Memory B cell (primary cell): ENCODE data around the gene FLRT1.

Source experiments
- ATAC-seq: fragments of 150-1000 bp; cut with Tn5 transposase; 2 replicates; pipeline ENCODE4 v1.10.0; 2021; ENCODE audit warnings: low read depth, mild to moderate bottlenecking, moderate library complexity
- DNase-seq, 2 donors: peaks; one replicate each; pipeline ENCODE4 v3.0.0; 2022; ENCODE audit warnings: low spot score in 2 of 2
- H3K27ac Mint-ChIP-seq: one replicate; pipeline ENCODE4 v1.8.0; 2022; ENCODE audit warnings: mild to moderate bottlenecking, moderate library complexity, mixed read lengths
- H3K27me3 Mint-ChIP-seq: one replicate; pipeline ENCODE4 v1.8.0; 2022; ENCODE audit warnings: mixed read lengths
- H3K36me3 Mint-ChIP-seq: one replicate; pipeline ENCODE4 v1.8.0; 2022; ENCODE audit warnings: mild to moderate bottlenecking, mixed read lengths
- H3K4me1 Mint-ChIP-seq: one replicate; pipeline ENCODE4 v1.8.0; 2022; ENCODE audit warnings: mixed read lengths
- H3K4me3 Mint-ChIP-seq: one replicate; pipeline ENCODE4 v1.8.0; 2022; ENCODE audit warnings: mild to moderate bottlenecking, moderate library complexity, mixed read lengths
- H3K9me3 Mint-ChIP-seq: one replicate; pipeline ENCODE4 v1.8.0; 2022; ENCODE audit warnings: mixed read lengths

Gene FLRT1

GRCh38 chr11:64011371-64011770 is 24.4 kb upstream of the FLRT1 start:
- H3K4me3 Mint-ChIP-seq: no peak overlapping the region
- peaks cover 11% of the 10 kb centered on the region for H3K36me3 Mint-ChIP-seq
- H3K4me1 Mint-ChIP-seq: peaks cover 11% of the 10 kb centered on the region
- H3K9me3 Mint-ChIP-seq: peaks cover 12% of the 10 kb centered on the region
- H3K27ac Mint-ChIP-seq: no peak overlapping the region
- ATAC-seq (no peak), DNase-seq (no peak)
- peaks cover 18% of the 10 kb centered on the region for H3K27me3 Mint-ChIP-seq

GRCh38 chr11:64013141-64013896 is 22.4 kb upstream of the FLRT1 start:
- DNase-seq: no peak
- peaks cover 8% of the 10 kb centered on the region for H3K27me3 Mint-ChIP-seq
- H3K4me1 Mint-ChIP-seq: no peaks in the 10 kb centered on the region
- H3K36me3 Mint-ChIP-seq: peaks cover 9% of the 10 kb centered on the region
- H3K4me3 Mint-ChIP-seq: no peak overlapping the region
- ATAC-seq: no peak
- H3K9me3 Mint-ChIP-seq: peaks cover 12% of the 10 kb centered on the region
- H3K27ac Mint-ChIP-seq: no peak overlapping the region

GRCh38 chr11:64014356-64014755 is 21.4 kb upstream of the FLRT1 start:
- no peak overlapping the region for H3K4me3 Mint-ChIP-seq
- no peak for DNase-seq
- H3K27me3 Mint-ChIP-seq: peaks cover 8% of the 10 kb centered on the region
- no peaks in the 10 kb centered on the region for H3K4me1 Mint-ChIP-seq
- peaks cover 12% of the 10 kb centered on the region for H3K9me3 Mint-ChIP-seq
- peaks cover 9% of the 10 kb centered on the region for H3K36me3 Mint-ChIP-seq
- ATAC-seq: no peak
- H3K27ac Mint-ChIP-seq: no peak overlapping the region

- Mint-ChIP-seq H3K9me3 (peaks cover 7% of the 10 kb centered on the region), H3K36me3 (peaks cover 4% of the 10 kb centered on the region)
- no peak for DNase-seq
Observed at GRCh38 chr11:64015510-64015909, 20.2 kb upstream of the FLRT1 start.

GRCh38 chr11:64015935-64016845 is 19.5 kb upstream of the FLRT1 start:
- Mint-ChIP-seq H3K27me3 (peaks cover 2% of the 10 kb centered on the region), H3K27ac (no peak overlapping the region), H3K36me3 (no peaks in the 10 kb centered on the region), H3K4me3 (no peak overlapping the region), H3K9me3 (no peaks in the 10 kb centered on the region), H3K4me1 (no peaks in the 10 kb centered on the region)
- DNase-seq (no peak), ATAC-seq (no peak)

More at GRCh38 chr11:64015510-64015909, 20.2 kb upstream of the FLRT1 start:
- no peak overlapping the region for H3K4me3 Mint-ChIP-seq
- H3K4me1 Mint-ChIP-seq: no peaks in the 10 kb centered on the region
- peaks cover 3% of the 10 kb centered on the region for H3K27me3 Mint-ChIP-seq
- no peak overlapping the region for H3K27ac Mint-ChIP-seq
- ATAC-seq: no peak

GRCh38 chr11:64017945-64018224 is 17.8 kb upstream of the FLRT1 start:
- Mint-ChIP-seq H3K4me3 (no peak overlapping the region), H3K27me3 (peaks cover 2% of the 10 kb centered on the region), H3K9me3 (no peaks in the 10 kb centered on the region), H3K36me3 (no peaks in the 10 kb centered on the region), H3K4me1 (no peaks in the 10 kb centered on the region), H3K27ac (no peak overlapping the region)
- no peak for ATAC-seq
- DNase-seq: no peak

- no peak for ATAC-seq
- Mint-ChIP-seq H3K4me3 (no peak overlapping the region), H3K27me3 (peaks cover 2% of the 10 kb centered on the region), H3K9me3 (no peaks in the 10 kb centered on the region), H3K4me1 (no peaks in the 10 kb centered on the region), H3K27ac (no peak overlapping the region), H3K36me3 (no peaks in the 10 kb centered on the region)
- DNase-seq: no peak
Observed at GRCh38 chr11:64018310-64018709, 17.4 kb upstream of the FLRT1 start.

GRCh38 chr11:64019106-64020037 is 16.4 kb upstream of the FLRT1 start:
- DNase-seq (no peak), ATAC-seq (no peak)
- no peak overlapping the region for H3K27ac Mint-ChIP-seq
- H3K4me3 Mint-ChIP-seq: no peak overlapping the region
- H3K4me1 Mint-ChIP-seq: no peaks in the 10 kb centered on the region
- no peaks in the 10 kb centered on the region for H3K36me3 Mint-ChIP-seq
- H3K9me3 Mint-ChIP-seq: no peaks in the 10 kb centered on the region
- peaks cover 2% of the 10 kb centered on the region for H3K27me3 Mint-ChIP-seq

- Mint-ChIP-seq H3K9me3 (no peaks in the 10 kb centered on the region), H3K4me3 (no peak overlapping the region), H3K4me1 (no peaks in the 10 kb centered on the region), H3K36me3 (no peaks in the 10 kb centered on the region), H3K27me3 (no peaks in the 10 kb centered on the region), H3K27ac (no peak overlapping the region)
- ATAC-seq (no peak), DNase-seq (no peak)
Observed at GRCh38 chr11:64020976-64021756, 14.6 kb upstream of the FLRT1 start.

GRCh38 chr11:64021757-64022093 is 14.0 kb upstream of the FLRT1 start:
- H3K27ac Mint-ChIP-seq: no peak overlapping the region
- H3K4me1 Mint-ChIP-seq: no peaks in the 10 kb centered on the region
- no peak overlapping the region for H3K4me3 Mint-ChIP-seq
- H3K9me3 Mint-ChIP-seq: no peaks in the 10 kb centered on the region
- DNase-seq (no peak), ATAC-seq (no peak)
- no peaks in the 10 kb centered on the region for H3K36me3 Mint-ChIP-seq
- peaks cover 3% of the 10 kb centered on the region for H3K27me3 Mint-ChIP-seq

- Mint-ChIP-seq H3K36me3 (no peaks in the 10 kb centered on the region), H3K27ac (no peak overlapping the region), H3K27me3 (peaks cover 8% of the 10 kb centered on the region), H3K4me3 (no peak overlapping the region), H3K9me3 (no peaks in the 10 kb centered on the region), H3K4me1 (no peaks in the 10 kb centered on the region)
- DNase-seq (no peak), ATAC-seq (no peak)
Observed at GRCh38 chr11:64022125-64022784, 13.5 kb upstream of the FLRT1 start.

GRCh38 chr11:64023712-64024710 is 11.7 kb upstream of the FLRT1 start:
- Mint-ChIP-seq H3K27me3 (peaks cover 13% of the 10 kb centered on the region), H3K9me3 (no peaks in the 10 kb centered on the region), H3K27ac (no peak overlapping the region), H3K4me1 (no peaks in the 10 kb centered on the region), H3K36me3 (no peaks in the 10 kb centered on the region), H3K4me3 (no peak overlapping the region)
- no peak for DNase-seq
- ATAC-seq: no peak
